SK-N-SH (cell line): ENCODE results near the gene SACM1L. TPM values are rescaled to one million over a fixed set of nuclear protein-coding genes. Genes with fewer than 3 reads are reported as not detected.

Experiments used
- CTCF ChIA-PET: fragments of 300-600, 350-600 bp; formaldehyde crosslinking; extraction: SDS; loops from one replicate; lab custom pipeline; 2021; lab: Yijun Ruan, JAX
- POLR2A ChIA-PET: fragments of 350-600 bp; sonication (Branson Sonifier 250); formaldehyde crosslinking; extraction: SDS; loops from one replicate; lab custom pipeline; 2020; ENCODE audit warnings: antibody characterized with exemption, inconsistent platforms; lab: Yijun Ruan, JAX
- DNase-seq: peaks from one replicate; pipeline ENCODE4 v3.0.0; 2012
- H2AFZ ChIP-seq: fragments of 200-600 bp; sonication (generic); 2 replicates; pipeline ENCODE4 v1.8.1; 2016; ENCODE audit warnings: antibody characterized with exemption, mild to moderate bottlenecking, low read depth
- H3F3A ChIP-seq: fragments of 200-600 bp; sonication (generic); replicated peaks from 2 replicates; pipeline ENCODE3; 2016; ENCODE audit warnings: antibody characterized with exemption, mild to moderate bottlenecking; ENCODE audit not compliant: insufficient read depth
- H3K27ac ChIP-seq, 2 experiments: fragments of 200-500 bp in 1 of 2; fragments of 200-600 bp in 1 of 2; sonication (Bioruptor generic) in 1 of 2; sonication (generic), shearing (Covaris generic) in 1 of 2; 2 replicates each; pipeline versions ENCODE4 v1.5.1 to v1.6.1; 2014 to 2016; ENCODE audit warnings: low read depth in 2 of 2, inconsistent platforms in 1 of 2, low read length in 1 of 2, mild to moderate bottlenecking in 1 of 2, mixed read lengths in 1 of 2
- H3K27me3 ChIP-seq: fragments of 200-600 bp; sonication (generic), shearing (Covaris generic); 2 replicates; pipeline ENCODE4 v1.6.1; 2016; ENCODE audit warnings: mixed run types; ENCODE audit not compliant: insufficient read depth
- H3K36me3 ChIP-seq, 2 experiments: fragments of 200-500 bp in 1 of 2; fragments of 200-600 bp in 1 of 2; sonication (Bioruptor generic) in 1 of 2; sonication (generic) in 1 of 2; replicated peaks in 1 of 2; 2 replicates each; pipeline versions ENCODE3 to v1.5.1; 2014 to 2016; ENCODE audit warnings: low read length in 1 of 2, mild to moderate bottlenecking in 1 of 2; ENCODE audit not compliant: insufficient read depth in 2 of 2, control insufficient read depth in 1 of 2
- H3K4me1 ChIP-seq, 2 experiments: fragments of 200-500 bp in 1 of 2; fragments of 200-600 bp in 1 of 2; sonication (Bioruptor generic) in 1 of 2; sonication (generic), shearing (Covaris generic) in 1 of 2; 2 replicates each; pipeline versions ENCODE4 v1.5.1 to v1.6.1; 2014 to 2016; ENCODE audit warnings: low read depth in 1 of 2, low read length in 1 of 2, mixed run types in 1 of 2; ENCODE audit not compliant: insufficient read depth in 2 of 2, control insufficient read depth in 1 of 2
- H3K4me2 ChIP-seq: fragments of 200-600 bp; sonication (generic), shearing (Covaris generic); 2 replicates; pipeline ENCODE4 v1.6.1; 2017; ENCODE audit warnings: mixed run types
- H3K4me3 ChIP-seq, 2 experiments: fragments of 200-500 bp in 1 of 2; fragments of 200-600 bp in 1 of 2; sonication (Bioruptor generic) in 1 of 2; sonication (generic), shearing (Covaris generic) in 1 of 2; 2 replicates each; pipeline versions ENCODE4 v1.5.1 to v1.8.1; 2014 to 2016; ENCODE audit warnings: low read depth in 2 of 2, inconsistent platforms in 1 of 2, low read length in 1 of 2, mild to moderate bottlenecking in 1 of 2, mixed read lengths in 1 of 2, moderate library complexity in 1 of 2
- H3K79me2 ChIP-seq: fragments of 200-600 bp; sonication (generic); 2 replicates; pipeline ENCODE4 v1.8.1; 2017; ENCODE audit warnings: mild to moderate bottlenecking; ENCODE audit not compliant: insufficient read depth
- H3K9ac ChIP-seq: fragments of 200-600 bp; sonication (generic); 2 replicates; pipeline ENCODE4 v1.6.1; 2017; ENCODE audit warnings: mixed run types
- H3K9me2 ChIP-seq: fragments of 200-600 bp; sonication (generic); 2 replicates; pipeline ENCODE4 v1.6.1; 2017; ENCODE audit warnings: mixed run types
- H3K9me3 ChIP-seq: fragments of 200-600 bp; sonication (generic); 2 replicates; pipeline ENCODE4 v1.6.1; 2017; ENCODE audit warnings: mixed run types, mild to moderate bottlenecking, moderate library complexity
- H4K20me1 ChIP-seq: fragments of 200-600 bp; sonication (generic); 2 replicates; pipeline ENCODE4 v1.6.1; 2017; ENCODE audit warnings: mild to moderate bottlenecking, mixed run types; ENCODE audit not compliant: insufficient read depth
- CHD2 ChIP-seq: fragments of 150-350 bp; IDR thresholded peaks from 2 replicates; pipeline ENCODE4 v1.6.1; 2018; ENCODE audit warnings: low read length; ENCODE audit not compliant: partially characterized antibody
- EP300 ChIP-seq, 2 experiments: IDR thresholded peaks; 2 replicates each; pipeline versions ENCODE4 v1.4.0 to v1.6.1; 2012; ENCODE audit warnings: borderline replicate concordance in 1 of 2, low read depth in 1 of 2, low read length in 1 of 2
- EZH2phosphoT487 ChIP-seq: fragments of 200-600 bp; sonication (generic); IDR thresholded peaks from 2 replicates; pipeline ENCODE4 v1.6.1; 2017; ENCODE audit warnings: low read depth, mixed run types, mild to moderate bottlenecking, antibody characterized with exemption, moderate library complexity, borderline replicate concordance
- FOSL2 ChIP-seq: IDR thresholded peaks from 2 replicates; pipeline ENCODE4 v1.4.0; 2012; ENCODE audit warnings: low read depth, mild to moderate bottlenecking, moderate library complexity, borderline replicate concordance
- GABPA ChIP-seq: IDR thresholded peaks from 2 replicates; pipeline ENCODE4 v1.4.0; 2012; ENCODE audit warnings: low read depth, mild to moderate bottlenecking
- MXI1 ChIP-seq: IDR thresholded peaks from 2 replicates; pipeline ENCODE4 v1.6.1; 2012; ENCODE audit warnings: mild to moderate bottlenecking, low read depth, low read length, improper control_type of control experiment
- RCOR1 ChIP-seq: fragments of 150-350 bp; IDR thresholded peaks from 2 replicates; pipeline ENCODE4 v1.6.1; 2017; ENCODE audit warnings: antibody characterized with exemption, low read length
- SIN3A ChIP-seq: IDR thresholded peaks from 2 replicates; pipeline ENCODE4 v1.6.1; 2012; ENCODE audit warnings: low read depth, mild to moderate bottlenecking, low read length, moderate library complexity, borderline replicate concordance
- TCF12 ChIP-seq: IDR thresholded peaks from 2 replicates; pipeline ENCODE4 v1.4.0; 2012
- TEAD4 ChIP-seq: IDR thresholded peaks from 2 replicates; pipeline ENCODE4 v1.4.0; 2012; ENCODE audit warnings: mild to moderate bottlenecking, borderline replicate concordance; ENCODE audit not compliant: insufficient read depth
- WGBS: methylation state at CpG from one replicate; pipeline ENCODE4 v1.1.6; 2017; ENCODE audit warnings: low lambda C conversion rate; 5-methylcytosine and 5-hydroxymethylcytosine counted together
- polyA plus RNA-seq, 3 experiments: library from polyadenylated mRNA; depleted of rRNA; stranded (reverse); fragments of >200 nt; gene quantifications; 2 replicates each; pipeline ENCODE4 v1.2.3, GENCODE V29; 2012
- TF ChIP-seq, protein P1 (sequence below): IDR thresholded peaks from 2 replicates; pipeline ENCODE4 v1.6.1; 2012; ENCODE audit warnings: mild to moderate bottlenecking, low read depth, low read length, moderate library complexity
- TF ChIP-seq, protein P2 (sequence below): IDR thresholded peaks from 2 replicates; pipeline ENCODE4 v1.4.0; 2012; ENCODE audit warnings: low read depth, borderline replicate concordance
- TF ChIP-seq, protein P3 (sequence below): fragments of 200-600 bp; sonication (generic); IDR thresholded peaks from 2 replicates; pipeline ENCODE4 v1.6.1; 2017; ENCODE audit warnings: antibody characterized with exemption, mild to moderate bottlenecking, moderate library complexity

The SACM1L gene
- polyA plus RNA-seq, 1 of the 3 experiments (the other 2 are of a cell fraction) = 11.2 TPM

DNA sequence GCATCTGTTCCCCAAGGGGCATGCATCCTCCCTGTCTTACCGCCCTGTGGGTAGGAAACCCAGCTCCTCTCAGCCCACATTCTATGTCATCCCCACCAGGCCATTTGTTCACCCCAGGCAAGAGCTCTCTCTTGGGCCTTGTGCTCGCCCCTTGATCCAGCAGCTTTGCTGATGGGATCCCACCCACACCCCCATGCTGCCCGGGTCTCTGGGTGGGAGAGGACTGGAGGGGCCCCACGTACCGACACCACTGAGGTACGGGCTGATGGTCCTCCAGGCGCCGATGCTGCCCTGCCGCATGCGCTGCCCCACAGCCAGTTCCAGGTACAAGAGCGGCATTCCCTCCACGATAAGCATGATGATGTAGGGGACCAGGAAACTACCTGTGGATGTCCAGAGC is 92.6 kb downstream of the SACM1L start (continued):
- TF ChIP-seq, protein P1, sequence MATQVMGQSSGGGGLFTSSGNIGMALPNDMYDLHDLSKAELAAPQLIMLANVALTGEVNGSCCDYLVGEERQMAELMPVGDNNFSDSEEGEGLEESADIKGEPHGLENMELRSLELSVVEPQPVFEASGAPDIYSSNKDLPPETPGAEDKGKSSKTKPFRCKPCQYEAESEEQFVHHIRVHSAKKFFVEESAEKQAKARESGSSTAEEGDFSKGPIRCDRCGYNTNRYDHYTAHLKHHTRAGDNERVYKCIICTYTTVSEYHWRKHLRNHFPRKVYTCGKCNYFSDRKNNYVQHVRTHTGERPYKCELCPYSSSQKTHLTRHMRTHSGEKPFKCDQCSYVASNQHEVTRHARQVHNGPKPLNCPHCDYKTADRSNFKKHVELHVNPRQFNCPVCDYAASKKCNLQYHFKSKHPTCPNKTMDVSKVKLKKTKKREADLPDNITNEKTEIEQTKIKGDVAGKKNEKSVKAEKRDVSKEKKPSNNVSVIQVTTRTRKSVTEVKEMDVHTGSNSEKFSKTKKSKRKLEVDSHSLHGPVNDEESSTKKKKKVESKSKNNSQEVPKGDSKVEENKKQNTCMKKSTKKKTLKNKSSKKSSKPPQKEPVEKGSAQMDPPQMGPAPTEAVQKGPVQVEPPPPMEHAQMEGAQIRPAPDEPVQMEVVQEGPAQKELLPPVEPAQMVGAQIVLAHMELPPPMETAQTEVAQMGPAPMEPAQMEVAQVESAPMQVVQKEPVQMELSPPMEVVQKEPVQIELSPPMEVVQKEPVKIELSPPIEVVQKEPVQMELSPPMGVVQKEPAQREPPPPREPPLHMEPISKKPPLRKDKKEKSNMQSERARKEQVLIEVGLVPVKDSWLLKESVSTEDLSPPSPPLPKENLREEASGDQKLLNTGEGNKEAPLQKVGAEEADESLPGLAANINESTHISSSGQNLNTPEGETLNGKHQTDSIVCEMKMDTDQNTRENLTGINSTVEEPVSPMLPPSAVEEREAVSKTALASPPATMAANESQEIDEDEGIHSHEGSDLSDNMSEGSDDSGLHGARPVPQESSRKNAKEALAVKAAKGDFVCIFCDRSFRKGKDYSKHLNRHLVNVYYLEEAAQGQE = no peak

DNA sequence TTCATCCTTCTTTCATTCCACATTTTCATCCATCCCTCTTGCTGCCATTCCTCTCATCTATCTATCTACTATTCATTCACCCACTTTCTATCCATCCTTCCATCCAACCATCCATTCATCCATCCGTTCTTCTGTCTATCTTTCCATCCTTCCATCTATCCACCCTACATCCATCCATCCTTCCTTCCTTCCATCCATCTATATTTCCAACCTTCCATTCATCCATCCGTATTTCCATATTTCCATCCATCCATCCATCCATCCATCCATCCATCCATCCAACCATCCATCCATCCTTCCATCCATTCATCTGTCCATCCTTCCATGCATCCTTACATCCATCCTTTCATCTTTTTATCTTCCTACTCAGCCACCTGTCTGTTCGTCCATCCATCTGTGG is 93.2 kb downstream of the SACM1L start:
- Histone ChIP-seq H3K4me1 (no peaks in the 10 kb centered on the region), H4K20me1 (no peaks in the 10 kb centered on the region), H3K27me3 (peaks cover 2% of the 10 kb centered on the region; the same call in 1 of the 2 replicates), H3K4me3 (no peak overlapping the region), H3K27ac (no peak overlapping the region), H3K9ac (no peak overlapping the region), H3F3A (no peaks in the 10 kb centered on the region), H3K36me3 (no peaks in the 10 kb centered on the region), H2AFZ (no peak overlapping the region), H3K79me2 (no peaks in the 10 kb centered on the region), H3K9me2 (no peaks in the 10 kb centered on the region), H3K9me3 (no peaks in the 10 kb centered on the region), H3K4me2 (no peak overlapping the region)
- ChIA-PET POLR2A (no interaction called here), CTCF (interaction anchor here (1.1 to 1.2 kb wide), 3 partner anchors 21 to 297 kb away, joined by 4 read pairs; no protein-coding TSS in a partner anchor)
- 27% methylated on average over 3 of the region's 3 CpGs for WGBS
- TF ChIP-seq, protein P2, sequence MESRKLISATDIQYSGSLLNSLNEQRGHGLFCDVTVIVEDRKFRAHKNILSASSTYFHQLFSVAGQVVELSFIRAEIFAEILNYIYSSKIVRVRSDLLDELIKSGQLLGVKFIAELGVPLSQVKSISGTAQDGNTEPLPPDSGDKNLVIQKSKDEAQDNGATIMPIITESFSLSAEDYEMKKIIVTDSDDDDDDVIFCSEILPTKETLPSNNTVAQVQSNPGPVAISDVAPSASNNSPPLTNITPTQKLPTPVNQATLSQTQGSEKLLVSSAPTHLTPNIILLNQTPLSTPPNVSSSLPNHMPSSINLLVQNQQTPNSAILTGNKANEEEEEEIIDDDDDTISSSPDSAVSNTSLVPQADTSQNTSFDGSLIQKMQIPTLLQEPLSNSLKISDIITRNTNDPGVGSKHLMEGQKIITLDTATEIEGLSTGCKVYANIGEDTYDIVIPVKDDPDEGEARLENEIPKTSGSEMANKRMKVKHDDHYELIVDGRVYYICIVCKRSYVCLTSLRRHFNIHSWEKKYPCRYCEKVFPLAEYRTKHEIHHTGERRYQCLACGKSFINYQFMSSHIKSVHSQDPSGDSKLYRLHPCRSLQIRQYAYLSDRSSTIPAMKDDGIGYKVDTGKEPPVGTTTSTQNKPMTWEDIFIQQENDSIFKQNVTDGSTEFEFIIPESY = no peak
- TF ChIP-seq EP300 (IDR thresholded peaks at IDR 0.05; ENCODE audit: borderline replicate concordance in 1 of 2, low read depth in 1 of 2, low read length in 1 of 2) (no peak), TEAD4 (no peak)
- no peak for DNase-seq

DNA sequence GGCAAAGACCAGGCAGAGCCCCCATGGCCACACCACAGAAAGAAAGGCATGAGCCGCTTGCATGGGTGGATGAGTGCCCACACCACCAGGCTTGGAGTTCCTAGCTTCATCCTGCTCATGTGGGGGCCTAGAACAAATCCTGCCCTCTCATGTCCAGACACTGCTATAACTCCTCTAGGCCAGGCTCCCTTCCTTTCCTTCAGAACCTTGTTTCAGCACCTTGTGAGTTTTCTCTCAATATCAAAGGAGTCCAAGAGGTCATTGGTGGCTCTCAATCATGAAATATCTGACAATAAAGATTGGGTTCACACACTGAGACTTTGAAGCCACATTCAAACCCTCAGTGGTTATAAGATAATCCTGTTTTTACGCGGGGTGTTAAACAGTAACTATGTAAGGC is 94.5 kb downstream of the SACM1L start:
- H4K20me1 ChIP-seq = no peaks in the 10 kb centered on the region
- H3K4me1 ChIP-seq = no peaks in the 10 kb centered on the region
- CTCF ChIA-PET = no interaction called here
- H3F3A ChIP-seq = no peaks in the 10 kb centered on the region
- 55% methylated on average over 3 of the region's 3 CpGs for WGBS
- no peak overlapping the region for H3K27ac ChIP-seq
- no peak overlapping the region for H2AFZ ChIP-seq
- no peaks in the 10 kb centered on the region for H3K79me2 ChIP-seq
- H3K9me3 ChIP-seq = no peaks in the 10 kb centered on the region
- DNase-seq = no peak
- POLR2A ChIA-PET = no interaction called here
- no peak overlapping the region for H3K9ac ChIP-seq
- no peaks in the 10 kb centered on the region for H3K36me3 ChIP-seq
- no peak overlapping the region for H3K4me3 ChIP-seq
- no peak overlapping the region for H3K4me2 ChIP-seq
- no peaks in the 10 kb centered on the region for H3K9me2 ChIP-seq
- H3K27me3 ChIP-seq = no peaks in the 10 kb centered on the region; the same call in 1 of the 2 replicates
- TF ChIP-seq TCF12 = no peak
- TF ChIP-seq SIN3A = no peak
- TF ChIP-seq, protein P3, sequence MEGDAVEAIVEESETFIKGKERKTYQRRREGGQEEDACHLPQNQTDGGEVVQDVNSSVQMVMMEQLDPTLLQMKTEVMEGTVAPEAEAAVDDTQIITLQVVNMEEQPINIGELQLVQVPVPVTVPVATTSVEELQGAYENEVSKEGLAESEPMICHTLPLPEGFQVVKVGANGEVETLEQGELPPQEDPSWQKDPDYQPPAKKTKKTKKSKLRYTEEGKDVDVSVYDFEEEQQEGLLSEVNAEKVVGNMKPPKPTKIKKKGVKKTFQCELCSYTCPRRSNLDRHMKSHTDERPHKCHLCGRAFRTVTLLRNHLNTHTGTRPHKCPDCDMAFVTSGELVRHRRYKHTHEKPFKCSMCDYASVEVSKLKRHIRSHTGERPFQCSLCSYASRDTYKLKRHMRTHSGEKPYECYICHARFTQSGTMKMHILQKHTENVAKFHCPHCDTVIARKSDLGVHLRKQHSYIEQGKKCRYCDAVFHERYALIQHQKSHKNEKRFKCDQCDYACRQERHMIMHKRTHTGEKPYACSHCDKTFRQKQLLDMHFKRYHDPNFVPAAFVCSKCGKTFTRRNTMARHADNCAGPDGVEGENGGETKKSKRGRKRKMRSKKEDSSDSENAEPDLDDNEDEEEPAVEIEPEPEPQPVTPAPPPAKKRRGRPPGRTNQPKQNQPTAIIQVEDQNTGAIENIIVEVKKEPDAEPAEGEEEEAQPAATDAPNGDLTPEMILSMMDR = no peak
- TF ChIP-seq FOSL2 = no peak
- no peak for TF ChIP-seq MXI1
- TF ChIP-seq, protein P1 = no peak
- TF ChIP-seq EZH2phosphoT487 = no peak
- TF ChIP-seq GABPA = no peak
- no peak for TF ChIP-seq CHD2
- TF ChIP-seq RCOR1 = no peak
